ENCODE results near the gene TOP3B. TPM values are rescaled to one million over a fixed set of nuclear protein-coding genes. Genes with fewer than 3 reads are reported as not detected.

The TOP3B gene
- total RNA-seq, 4 donors from 2014 or later, result 24.3 to 68.1 (median 48.4) TPM

DNA sequence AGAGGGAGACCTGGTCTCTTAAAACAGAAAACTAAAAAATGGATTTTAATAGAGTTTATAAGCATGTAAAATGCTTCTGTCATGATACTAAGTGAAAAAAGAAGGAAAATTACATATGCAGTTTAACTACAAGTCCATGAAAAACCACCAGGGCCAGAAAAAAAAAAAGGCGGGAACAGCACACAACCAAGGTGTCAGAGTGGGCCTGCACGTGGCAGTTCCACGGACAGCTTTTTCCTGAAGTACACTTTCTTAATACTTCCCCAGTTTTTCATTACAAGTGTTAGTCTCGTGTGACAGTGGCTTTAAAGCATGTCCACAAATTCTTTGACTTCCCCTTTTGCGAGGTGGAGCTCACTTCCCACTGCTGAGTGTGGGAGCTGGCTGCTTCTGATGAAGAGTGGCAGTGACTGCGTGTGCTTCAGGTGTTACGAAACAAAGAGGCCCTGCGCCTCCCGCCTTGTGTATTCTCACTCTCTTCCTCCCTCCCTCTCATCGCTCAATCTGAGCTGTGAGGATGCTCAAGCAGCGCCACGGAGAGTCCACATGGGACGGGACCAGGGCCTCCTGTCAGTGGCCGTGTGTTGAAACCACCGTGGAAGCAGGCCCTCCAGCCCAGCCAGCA, 46.3 kb downstream of the TOP3B start:
- H3K27ac ChIP-seq, result peak overlapping the region; percentile 84 to 96 (median 94)
- peak in 1 of 2 donors; percentile 30 for DNase-seq (ENCODE audit: low spot score in 2 of 2)
- no peaks in the 10 kb centered on the region for H3K27me3 ChIP-seq
- TF ChIP-seq CTCF (IDR thresholded peaks at IDR 0.05), result no peak
- no peak for TF ChIP-seq POLR2A (IDR thresholded peaks at IDR 0.05)
- peak in 1 of 2 donors; percentile 49 for TF ChIP-seq EP300 (IDR thresholded peaks at IDR 0.05)
- WGBS, 2 donors, result 60 to 70% methylated on average over 15 of the region's 15 CpGs
- H3K4me1 ChIP-seq, result peaks cover 11 to 84% (median 57%) of the 10 kb centered on the region in 4 donors
- H3K36me3 ChIP-seq, result peaks cover 0 to 38% (median 15%) of the 10 kb centered on the region in 3 donors
- H3K9me3 ChIP-seq, result no peaks in the 10 kb centered on the region
- H3K4me3 ChIP-seq, result no peak overlapping the region

- peaks cover 7 to 62% (median 39%) of the 10 kb centered on the region in 4 donors for H3K4me1 ChIP-seq
- no peak for TF ChIP-seq POLR2A (IDR thresholded peaks at IDR 0.05)
- TF ChIP-seq CTCF (IDR thresholded peaks at IDR 0.05), result no peak
- TF ChIP-seq EP300 (IDR thresholded peaks at IDR 0.05), result no peak
- no peak overlapping the region for H3K4me3 ChIP-seq
- H3K9me3 ChIP-seq, result no peaks in the 10 kb centered on the region
- no peaks in the 10 kb centered on the region for H3K27me3 ChIP-seq
- H3K27ac ChIP-seq, result peak overlapping the region in 3 of 4 donors; percentile 21 to 96 (median 95)
- 66 to 67% methylated on average over 15 to 19 of the region's 19 CpGs for WGBS, 2 donors
- no peak for DNase-seq (ENCODE audit: low spot score in 2 of 2)
- peaks cover 0 to 61% (median 22%) of the 10 kb centered on the region in 3 donors for H3K36me3 ChIP-seq
Measured at GRCh38 chr22:21933910-21934309, 48.7 kb downstream of the TOP3B start.

DNA sequence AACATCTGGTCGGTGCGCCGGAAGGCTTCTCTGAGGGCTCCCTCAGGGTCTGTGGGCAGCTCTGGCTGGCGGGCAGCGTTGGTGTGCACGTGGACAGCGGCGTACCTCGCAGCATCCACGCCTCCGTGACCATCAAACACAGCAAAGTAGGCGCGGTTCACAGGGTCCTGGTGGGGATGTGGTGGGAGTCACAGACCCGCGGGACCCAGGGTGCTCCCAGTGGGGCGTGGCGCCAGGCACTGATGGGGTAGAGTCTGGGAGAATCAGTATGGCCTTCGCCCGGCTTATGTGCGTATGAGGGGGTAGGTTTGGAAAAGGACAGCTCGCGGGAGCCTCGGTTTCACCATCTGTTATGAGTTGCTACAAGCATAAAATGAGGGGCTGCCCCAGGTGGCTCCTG, 49.2 kb downstream of the TOP3B start:
- TF ChIP-seq EP300 (IDR thresholded peaks at IDR 0.05), result no peak
- no peak for TF ChIP-seq POLR2A (IDR thresholded peaks at IDR 0.05)
- no peak for TF ChIP-seq CTCF (IDR thresholded peaks at IDR 0.05)
- DNase-seq (ENCODE audit: low spot score in 2 of 2), result no peak
- WGBS, 2 donors, result 94 to 96% methylated on average over 21 to 22 of the region's 23 CpGs
- Histone ChIP-seq H3K27ac (peak overlapping the region in 3 of 4 donors; percentile 21 to 96 (median 95)), H3K9me3 (no peaks in the 10 kb centered on the region), H3K4me3 (no peak overlapping the region), H3K36me3 (peaks cover 0 to 66% (median 22%) of the 10 kb centered on the region in 3 donors), H3K4me1 (peaks cover 5 to 58% (median 35%) of the 10 kb centered on the region in 4 donors), H3K27me3 (no peaks in the 10 kb centered on the region)

GRCh38 chr22:21932347-21932746, 50.2 kb downstream of the TOP3B start:
- 88% methylated on average over 3 of the region's 3 CpGs for WGBS, 2 donors
- peak overlapping the region in 2 of 4 donors; percentile 95 to 96 for H3K27ac ChIP-seq
- peaks cover 0 to 74% (median 22%) of the 10 kb centered on the region in 3 donors for H3K36me3 ChIP-seq
- DNase-seq (ENCODE audit: low spot score in 2 of 2), result no peak
- H3K27me3 ChIP-seq, result no peaks in the 10 kb centered on the region
- TF ChIP-seq EP300 (IDR thresholded peaks at IDR 0.05) (no peak), POLR2A (IDR thresholded peaks at IDR 0.05) (no peak), CTCF (IDR thresholded peaks at IDR 0.05) (no peak)
- H3K4me3 ChIP-seq, result no peak overlapping the region
- H3K9me3 ChIP-seq, result no peaks in the 10 kb centered on the region
- peaks cover 5 to 51% (median 29%) of the 10 kb centered on the region in 4 donors for H3K4me1 ChIP-seq

DNA sequence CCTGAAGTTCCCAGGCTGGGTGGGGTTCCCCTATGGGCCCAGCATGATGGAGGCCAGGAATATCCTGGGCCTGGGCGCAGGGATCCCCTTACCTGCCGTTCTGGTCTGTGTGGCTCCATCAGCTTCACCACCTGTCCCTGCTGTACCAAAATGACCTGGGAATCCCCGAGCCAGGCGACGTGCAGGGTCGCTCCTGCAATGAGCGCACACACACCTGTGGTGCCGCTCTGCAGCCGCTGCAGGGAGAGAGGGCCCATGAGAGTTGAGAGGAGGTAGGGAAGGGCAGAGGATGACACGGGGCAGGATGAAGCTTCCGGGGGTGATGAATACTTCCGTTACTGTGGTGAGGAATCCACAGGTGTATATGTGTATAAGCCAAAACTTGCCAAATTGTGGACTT, 51.5 kb downstream of the TOP3B start:
- no peak for DNase-seq (ENCODE audit: low spot score in 2 of 2)
- H3K4me1 ChIP-seq, result peaks cover 0 to 46% (median 16%) of the 10 kb centered on the region in 4 donors
- H3K27ac ChIP-seq, result no peak overlapping the region
- peaks cover 0 to 86% (median 22%) of the 10 kb centered on the region in 3 donors for H3K36me3 ChIP-seq
- WGBS, 2 donors, result 92 to 95% methylated on average over 10 to 12 of the region's 12 CpGs
- no peak overlapping the region for H3K4me3 ChIP-seq
- H3K27me3 ChIP-seq, result no peaks in the 10 kb centered on the region
- no peaks in the 10 kb centered on the region for H3K9me3 ChIP-seq
- TF ChIP-seq POLR2A (IDR thresholded peaks at IDR 0.05) (no peak), CTCF (IDR thresholded peaks at IDR 0.05) (no peak), EP300 (IDR thresholded peaks at IDR 0.05) (no peak)

Data from tibial nerve (tissue), 4 donors.